Ovary (tissue), 3 donors: ENCODE measurements around the gene DMPK.

ENCODE experiments used
- EP300 ChIP-seq: sonication (generic); formaldehyde crosslinking; IDR thresholded peaks from one replicate; pipeline ENCODE4 v1.6.1; 2017; ENCODE audit warnings: antibody characterized with exemption
- POLR2A ChIP-seq: fragments of 450-650 bp; IDR thresholded peaks from one replicate; pipeline ENCODE4 v1.6.1; 2017; ENCODE audit warnings: antibody characterized with exemption, mild to moderate bottlenecking, moderate library complexity
- TF ChIP-seq, protein P1 (sequence below), 3 donors: fragments of 450-650 bp in 2 of 3; fragments of 200-600 bp in 1 of 3; IDR thresholded peaks; one replicate each; pipeline versions ENCODE4 v1.5.1 to v1.8.0; 2016 to 2022; ENCODE audit warnings: antibody characterized with exemption in 3 of 3, mild to moderate bottlenecking in 1 of 3
- donor health status: DM: no; HTN: no; CAD: no.

DNA sequence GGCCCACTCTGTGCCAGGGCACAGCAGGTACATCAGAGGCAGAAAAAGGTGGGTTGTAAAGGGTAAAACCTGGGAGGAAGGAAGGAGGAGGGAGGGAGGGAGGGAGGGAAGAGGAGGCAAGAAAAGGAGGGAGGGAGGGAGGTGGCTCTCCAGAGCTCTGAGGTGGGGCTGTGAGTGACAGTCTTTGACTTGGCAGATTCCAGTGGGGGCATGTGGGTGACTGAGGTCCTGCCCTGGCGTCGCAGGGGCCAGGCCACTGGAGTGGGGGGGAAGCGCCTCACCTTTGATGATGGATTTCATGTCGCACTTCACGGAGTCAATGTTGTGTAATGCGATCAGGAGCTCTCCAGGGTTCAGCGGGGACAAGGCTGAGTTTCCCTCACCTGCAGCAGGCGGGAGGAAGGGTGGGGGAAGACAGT, 38.8 kb upstream of the DMPK start:
- TF ChIP-seq, protein P1, sequence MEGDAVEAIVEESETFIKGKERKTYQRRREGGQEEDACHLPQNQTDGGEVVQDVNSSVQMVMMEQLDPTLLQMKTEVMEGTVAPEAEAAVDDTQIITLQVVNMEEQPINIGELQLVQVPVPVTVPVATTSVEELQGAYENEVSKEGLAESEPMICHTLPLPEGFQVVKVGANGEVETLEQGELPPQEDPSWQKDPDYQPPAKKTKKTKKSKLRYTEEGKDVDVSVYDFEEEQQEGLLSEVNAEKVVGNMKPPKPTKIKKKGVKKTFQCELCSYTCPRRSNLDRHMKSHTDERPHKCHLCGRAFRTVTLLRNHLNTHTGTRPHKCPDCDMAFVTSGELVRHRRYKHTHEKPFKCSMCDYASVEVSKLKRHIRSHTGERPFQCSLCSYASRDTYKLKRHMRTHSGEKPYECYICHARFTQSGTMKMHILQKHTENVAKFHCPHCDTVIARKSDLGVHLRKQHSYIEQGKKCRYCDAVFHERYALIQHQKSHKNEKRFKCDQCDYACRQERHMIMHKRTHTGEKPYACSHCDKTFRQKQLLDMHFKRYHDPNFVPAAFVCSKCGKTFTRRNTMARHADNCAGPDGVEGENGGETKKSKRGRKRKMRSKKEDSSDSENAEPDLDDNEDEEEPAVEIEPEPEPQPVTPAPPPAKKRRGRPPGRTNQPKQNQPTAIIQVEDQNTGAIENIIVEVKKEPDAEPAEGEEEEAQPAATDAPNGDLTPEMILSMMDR (IDR thresholded peaks at IDR 0.05) = no peak
- TF ChIP-seq POLR2A (no peak), EP300 (no peak)
